GM23338 (cell line): Measurements from ENCODE around the gene JUP. TPM values are rescaled to one million over a fixed set of nuclear protein-coding genes. Genes with fewer than 3 reads are reported as not detected.

ENCODE experiments used
- ATAC-seq: fragments of 200-7000 bp; cut with Tn5 transposase; 3 replicates; pipeline ENCODE4 v1.9.1; 2020
- DNase-seq: peaks from one replicate; pipeline ENCODE4 v3.0.0-alpha.2; 2015; ENCODE audit warnings: low spot score
- H2AFZ ChIP-seq: fragments of 200-600 bp; sonication (generic); 2 replicates; pipeline ENCODE4 v1.8.0; 2016; ENCODE audit warnings: antibody characterized with exemption, mild to moderate bottlenecking, moderate library complexity
- H3F3A ChIP-seq: fragments of 200-600 bp; sonication (generic); replicated peaks from 2 replicates; pipeline ENCODE4 v1.8.0; 2017; ENCODE audit warnings: antibody characterized with exemption, mixed run types, low read depth
- H3K27ac ChIP-seq: fragments of 200-600 bp; sonication (generic); 2 replicates; pipeline ENCODE4 v1.6.1; 2016; ENCODE audit warnings: low read depth
- H3K27me3 ChIP-seq: fragments of 200-600 bp; sonication (generic); 2 replicates; pipeline ENCODE4 v1.8.0; 2016; ENCODE audit warnings: mild to moderate bottlenecking, mixed run types, moderate library complexity; ENCODE audit not compliant: insufficient read depth
- H3K36me3 ChIP-seq: fragments of 200-600 bp; sonication (generic); 2 replicates; pipeline ENCODE4 v1.8.0; 2016; ENCODE audit warnings: mild to moderate bottlenecking; ENCODE audit not compliant: insufficient read depth
- H3K4me1 ChIP-seq: fragments of 200-600 bp; sonication (generic); 2 replicates; pipeline ENCODE4 v1.8.0; 2016; ENCODE audit warnings: mild to moderate bottlenecking, moderate library complexity; ENCODE audit not compliant: insufficient read depth
- H3K4me2 ChIP-seq: fragments of 200-600 bp; sonication (generic); 2 replicates; pipeline ENCODE4 v1.7.1; 2017; ENCODE audit warnings: mixed run types
- H3K4me3 ChIP-seq: fragments of 200-600 bp; sonication (generic); 2 replicates; pipeline ENCODE4 v1.6.1; 2016; ENCODE audit warnings: mixed run types
- H3K79me2 ChIP-seq: fragments of 200-600 bp; sonication (generic); replicated peaks from 2 replicates; pipeline ENCODE4 v1.8.0; 2017; ENCODE audit warnings: mild to moderate bottlenecking; ENCODE audit not compliant: insufficient read depth
- H3K9me2 ChIP-seq: fragments of 200-600 bp; sonication (generic); 2 replicates; pipeline ENCODE4 v1.8.0; 2017; ENCODE audit not compliant: insufficient read depth
- H4K20me1 ChIP-seq: fragments of 200-600 bp; sonication (generic); replicated peaks from 2 replicates; pipeline ENCODE4 v1.8.0; 2017; ENCODE audit warnings: mild to moderate bottlenecking; ENCODE audit not compliant: insufficient read depth
- H3K27ac Mint-ChIP-seq: 2 replicates; pipeline ENCODE4 v1.8.0; 2020; ENCODE audit warnings: inconsistent platforms, mild to moderate bottlenecking, moderate library complexity, mixed read lengths
- H3K27me3 Mint-ChIP-seq: 3 replicates; pipeline ENCODE4 v1.8.0; 2022; ENCODE audit warnings: low read depth, mild to moderate bottlenecking, moderate library complexity, mixed read lengths, inconsistent platforms; ENCODE audit not compliant: insufficient read depth, poor library complexity
- H3K36me3 Mint-ChIP-seq: 3 replicates; pipeline ENCODE4 v1.8.0; 2021; ENCODE audit warnings: low read depth, mild to moderate bottlenecking, inconsistent platforms, moderate library complexity, mixed read lengths
- H3K4me1 Mint-ChIP-seq: 3 replicates; pipeline ENCODE4 v1.8.0; 2020; ENCODE audit warnings: mild to moderate bottlenecking, inconsistent platforms, mixed read lengths
- H3K4me3 Mint-ChIP-seq: 3 replicates; pipeline ENCODE4 v1.8.0; 2021; ENCODE audit warnings: moderate library complexity, mild to moderate bottlenecking, inconsistent platforms, mixed read lengths
- H3K9me3 Mint-ChIP-seq: 3 replicates; pipeline ENCODE4 v1.8.0; 2020; ENCODE audit warnings: moderate library complexity, mild to moderate bottlenecking, inconsistent platforms, mixed read lengths
- CREB1 ChIP-seq: fragments of 250-450 bp; sonication (Bioruptor Pico); IDR thresholded peaks from 2 replicates; pipeline ENCODE4 v1.5.0; 2020; ENCODE audit warnings: low read depth, mild to moderate bottlenecking, moderate library complexity
- CTCF ChIP-seq, 2 experiments: fragments of 200-600 bp in 1 of 2; sonication (generic) in 1 of 2; conservative IDR thresholded peaks; 2 replicates each; pipeline versions ENCODE4 v1.5.1 to v1.6.1; 2016 to 2017; ENCODE audit warnings: antibody characterized with exemption in 2 of 2, low read depth in 2 of 2, mild to moderate bottlenecking in 2 of 2, moderate library complexity in 1 of 2
- ETS1 ChIP-seq: IDR thresholded peaks from 2 replicates; pipeline ENCODE4 v1.6.1; 2016; ENCODE audit warnings: antibody characterized with exemption
- EZH2 ChIP-seq: fragments of 200-600 bp; sonication (generic); IDR thresholded peaks from one replicate; pipeline ENCODE4 v1.8.0; 2017; ENCODE audit warnings: antibody characterized with exemption, mild to moderate bottlenecking, low read depth; ENCODE audit not compliant: unreplicated experiment
- EZH2phosphoT487 ChIP-seq: fragments of 200-600 bp; sonication (generic); IDR thresholded peaks from one replicate; pipeline ENCODE4 v1.8.1; 2018; ENCODE audit warnings: antibody characterized with exemption; ENCODE audit not compliant: unreplicated experiment
- JUNB ChIP-seq: IDR thresholded peaks from one replicate; pipeline ENCODE4 v1.6.1; 2016; ENCODE audit warnings: antibody characterized with exemption; ENCODE audit not compliant: unreplicated experiment
- NANOG ChIP-seq: IDR thresholded peaks from 2 replicates; pipeline ENCODE4 v1.6.1; 2016; ENCODE audit warnings: antibody characterized with exemption, borderline replicate concordance
- POLR2AphosphoS5 ChIP-seq: IDR thresholded peaks from 2 replicates; pipeline ENCODE4 v1.6.1; 2016; ENCODE audit warnings: antibody characterized with exemption, low read depth
- STAT1 ChIP-seq: IDR thresholded peaks from one replicate; pipeline ENCODE4 v1.6.1; 2016; ENCODE audit warnings: antibody characterized with exemption; ENCODE audit not compliant: unreplicated experiment
- ZNF114 ChIP-seq: fragments of 250-450 bp; sonication (Bioruptor Pico); IDR thresholded peaks from 2 replicates; pipeline ENCODE4 v1.5.0; 2020; ENCODE audit warnings: mild to moderate bottlenecking, moderate library complexity
- ZNF331 ChIP-seq: fragments of 250-450 bp; sonication (Bioruptor Pico); IDR thresholded peaks from 2 replicates; pipeline ENCODE4 v1.5.0; 2020; ENCODE audit warnings: low read depth, mild to moderate bottlenecking, moderate library complexity
- polyA plus RNA-seq: library from polyadenylated mRNA; unstranded; fragments of >200 nt; fragmentation: Nextera tagmentation; extraction: Ambion mirVana; gene quantifications from 2 replicates; pipeline ENCODE4 v1.2.1, GENCODE V29; 2016
- total RNA-seq: library from RNA; depleted of rRNA; stranded (reverse); fragments of >200 nt; shearing (Covaris generic); gene quantifications from 2 replicates; pipeline ENCODE4 v1.2.3, GENCODE V29; 2014
- TF ChIP-seq, protein P1 (sequence below): fragments of 250-450 bp; sonication (Bioruptor Pico); IDR thresholded peaks from 2 replicates; pipeline ENCODE4 v1.5.0; 2020; ENCODE audit warnings: mild to moderate bottlenecking, moderate library complexity

JUP gene
- total and polyA plus RNA-seq, 2 experiments from 2014 or later = 45.5 to 177 TPM

GRCh38 chr17:41760878-41761277 lies 25.6 kb downstream of the JUP start:
- Histone ChIP-seq H3K4me3 (no peak overlapping the region), H2AFZ (no peak overlapping the region), H3K9me2 (no peaks in the 10 kb centered on the region), H3K4me1 (no peaks in the 10 kb centered on the region), H3K4me2 (no peak overlapping the region), H3F3A (peaks cover 6% of the 10 kb centered on the region; the same call in 1 of the 2 replicates), H3K36me3 (peaks cover 16% of the 10 kb centered on the region), H3K27ac (no peak overlapping the region), H3K27me3 (no peaks in the 10 kb centered on the region), H4K20me1 (peaks cover 8% of the 10 kb centered on the region; the same call in 1 of the 2 replicates), H3K79me2 (no peaks in the 10 kb centered on the region)
- no peak for DNase-seq
- no peak for TF ChIP-seq ZNF114 (CRISPR knock-in tag)
- no peak for TF ChIP-seq NANOG
- TF ChIP-seq POLR2AphosphoS5 = no peak
- no peak for TF ChIP-seq ZNF331
- TF ChIP-seq STAT1 = no peak
- no peak for TF ChIP-seq EZH2phosphoT487
- no peak for TF ChIP-seq JUNB
- TF ChIP-seq CREB1 (CRISPR knock-in tag) = no peak
- TF ChIP-seq CTCF (conservative IDR thresholded peaks at IDR 0.05; ENCODE audit: low read depth in 2 of 2) = no peak
- TF ChIP-seq, protein P1, sequence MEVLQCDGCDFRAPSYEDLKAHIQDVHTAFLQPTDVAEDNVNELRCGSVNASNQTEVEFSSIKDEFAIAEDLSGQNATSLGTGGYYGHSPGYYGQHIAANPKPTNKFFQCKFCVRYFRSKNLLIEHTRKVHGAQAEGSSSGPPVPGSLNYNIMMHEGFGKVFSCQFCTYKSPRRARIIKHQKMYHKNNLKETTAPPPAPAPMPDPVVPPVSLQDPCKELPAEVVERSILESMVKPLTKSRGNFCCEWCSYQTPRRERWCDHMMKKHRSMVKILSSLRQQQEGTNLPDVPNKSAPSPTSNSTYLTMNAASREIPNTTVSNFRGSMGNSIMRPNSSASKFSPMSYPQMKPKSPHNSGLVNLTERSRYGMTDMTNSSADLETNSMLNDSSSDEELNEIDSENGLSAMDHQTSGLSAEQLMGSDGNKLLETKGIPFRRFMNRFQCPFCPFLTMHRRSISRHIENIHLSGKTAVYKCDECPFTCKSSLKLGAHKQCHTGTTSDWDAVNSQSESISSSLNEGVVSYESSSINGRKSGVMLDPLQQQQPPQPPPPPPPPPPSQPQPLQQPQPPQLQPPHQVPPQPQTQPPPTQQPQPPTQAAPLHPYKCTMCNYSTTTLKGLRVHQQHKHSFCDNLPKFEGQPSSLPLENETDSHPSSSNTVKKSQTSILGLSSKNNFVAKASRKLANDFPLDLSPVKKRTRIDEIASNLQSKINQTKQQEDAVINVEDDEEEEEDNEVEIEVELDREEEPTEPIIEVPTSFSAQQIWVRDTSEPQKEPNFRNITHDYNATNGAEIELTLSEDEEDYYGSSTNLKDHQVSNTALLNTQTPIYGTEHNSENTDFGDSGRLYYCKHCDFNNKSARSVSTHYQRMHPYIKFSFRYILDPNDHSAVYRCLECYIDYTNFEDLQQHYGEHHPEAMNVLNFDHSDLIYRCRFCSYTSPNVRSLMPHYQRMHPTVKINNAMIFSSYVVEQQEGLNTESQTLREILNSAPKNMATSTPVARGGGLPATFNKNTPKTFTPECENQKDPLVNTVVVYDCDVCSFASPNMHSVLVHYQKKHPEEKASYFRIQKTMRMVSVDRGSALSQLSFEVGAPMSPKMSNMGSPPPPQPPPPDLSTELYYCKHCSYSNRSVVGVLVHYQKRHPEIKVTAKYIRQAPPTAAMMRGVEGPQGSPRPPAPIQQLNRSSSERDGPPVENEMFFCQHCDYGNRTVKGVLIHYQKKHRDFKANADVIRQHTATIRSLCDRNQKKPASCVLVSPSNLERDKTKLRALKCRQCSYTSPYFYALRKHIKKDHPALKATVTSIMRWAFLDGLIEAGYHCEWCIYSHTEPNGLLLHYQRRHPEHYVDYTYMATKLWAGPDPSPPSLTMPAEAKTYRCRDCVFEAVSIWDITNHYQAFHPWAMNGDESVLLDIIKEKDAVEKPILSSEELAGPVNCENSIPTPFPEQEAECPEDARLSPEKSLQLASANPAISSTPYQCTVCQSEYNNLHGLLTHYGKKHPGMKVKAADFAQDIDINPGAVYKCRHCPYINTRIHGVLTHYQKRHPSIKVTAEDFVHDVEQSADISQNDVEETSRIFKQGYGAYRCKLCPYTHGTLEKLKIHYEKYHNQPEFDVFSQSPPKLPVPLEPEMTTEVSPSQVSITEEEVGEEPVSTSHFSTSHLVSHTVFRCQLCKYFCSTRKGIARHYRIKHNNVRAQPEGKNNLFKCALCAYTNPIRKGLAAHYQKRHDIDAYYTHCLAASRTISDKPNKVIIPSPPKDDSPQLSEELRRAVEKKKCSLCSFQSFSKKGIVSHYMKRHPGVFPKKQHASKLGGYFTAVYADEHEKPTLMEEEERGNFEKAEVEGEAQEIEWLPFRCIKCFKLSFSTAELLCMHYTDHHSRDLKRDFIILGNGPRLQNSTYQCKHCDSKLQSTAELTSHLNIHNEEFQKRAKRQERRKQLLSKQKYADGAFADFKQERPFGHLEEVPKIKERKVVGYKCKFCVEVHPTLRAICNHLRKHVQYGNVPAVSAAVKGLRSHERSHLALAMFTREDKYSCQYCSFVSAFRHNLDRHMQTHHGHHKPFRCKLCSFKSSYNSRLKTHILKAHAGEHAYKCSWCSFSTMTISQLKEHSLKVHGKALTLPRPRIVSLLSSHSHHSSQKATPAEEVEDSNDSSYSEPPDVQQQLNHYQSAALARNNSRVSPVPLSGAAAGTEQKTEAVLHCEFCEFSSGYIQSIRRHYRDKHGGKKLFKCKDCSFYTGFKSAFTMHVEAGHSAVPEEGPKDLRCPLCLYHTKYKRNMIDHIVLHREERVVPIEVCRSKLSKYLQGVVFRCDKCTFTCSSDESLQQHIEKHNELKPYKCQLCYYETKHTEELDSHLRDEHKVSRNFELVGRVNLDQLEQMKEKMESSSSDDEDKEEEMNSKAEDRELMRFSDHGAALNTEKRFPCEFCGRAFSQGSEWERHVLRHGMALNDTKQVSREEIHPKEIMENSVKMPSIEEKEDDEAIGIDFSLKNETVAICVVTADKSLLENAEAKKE (CRISPR knock-in tag) = no peak
- no peak for TF ChIP-seq ETS1
- no peak for TF ChIP-seq EZH2
- no peak overlapping the region for H3K4me3 Mint-ChIP-seq
- H3K27me3 Mint-ChIP-seq = no peaks in the 10 kb centered on the region
- H3K27ac Mint-ChIP-seq = no peak overlapping the region
- H3K4me1 Mint-ChIP-seq = no peaks in the 10 kb centered on the region
- peaks cover 93% of the 10 kb centered on the region for H3K36me3 Mint-ChIP-seq
- H3K9me3 Mint-ChIP-seq = no peaks in the 10 kb centered on the region
- no peak for ATAC-seq
